Tibial nerve (tissue), 4 donors: Measurements from ENCODE around the gene MSRB1. TPM values are rescaled to one million over a fixed set of nuclear protein-coding genes. Genes with fewer than 3 reads are reported as not detected.

ENCODE experiments used
- DNase-seq, 2 donors: peaks; one replicate each; pipeline ENCODE4 v3.0.0-alpha.2; 2019; ENCODE audit warnings: low spot score in 2 of 2
- H3K27ac ChIP-seq, 4 donors: fragments of 200-600 bp; sonication (generic) in 3 of 4; one replicate each; pipeline ENCODE4 v1.5.1; 2017 to 2019; ENCODE audit warnings: mild to moderate bottlenecking in 1 of 4
- H3K27me3 ChIP-seq, 2 donors: fragments of 200-600 bp; sonication (generic) in 1 of 2; one replicate each; pipeline versions ENCODE4 v1.5.1 to v1.6.0; 2017 to 2019
- H3K36me3 ChIP-seq, 3 donors: fragments of 200-600 bp; sonication (generic); one replicate each; pipeline ENCODE4 v1.5.1; 2018 to 2019
- H3K4me1 ChIP-seq, 4 donors: fragments of 200-600 bp; sonication (generic) in 3 of 4; one replicate each; pipeline ENCODE4 v1.5.1; 2017 to 2019
- H3K4me3 ChIP-seq, 4 donors: fragments of 200-600 bp; sonication (generic) in 3 of 4; one replicate each; pipeline ENCODE4 v1.5.1; 2017 to 2019; ENCODE audit warnings: mild to moderate bottlenecking in 1 of 4, moderate library complexity in 1 of 4
- H3K9me3 ChIP-seq, 4 donors: fragments of 200-600 bp; sonication (generic) in 3 of 4; one replicate each; pipeline ENCODE4 v1.5.1; 2017 to 2019
- EP300 ChIP-seq, 2 donors: sonication (generic); formaldehyde crosslinking; IDR thresholded peaks; one replicate each; pipeline ENCODE4 v1.6.1; 2017; ENCODE audit warnings: antibody characterized with exemption in 2 of 2, mild to moderate bottlenecking in 1 of 2
- POLR2A ChIP-seq, 2 donors: fragments of 450-650 bp; IDR thresholded peaks; one replicate each; pipeline ENCODE4 v1.6.1; 2017; ENCODE audit warnings: antibody characterized with exemption in 2 of 2, mild to moderate bottlenecking in 2 of 2, moderate library complexity in 2 of 2
- WGBS, 2 donors: methylation state at CpG; one replicate each; pipeline ENCODE4 v1.1.5; 2018; 5-methylcytosine and 5-hydroxymethylcytosine counted together
- total RNA-seq, 4 donors: library from RNA; depleted of rRNA; stranded (reverse); fragments of >200 nt; gene quantifications; one replicate each; pipeline ENCODE4 v1.1.0, GENCODE V29; 2016
- TF ChIP-seq, protein P1 (sequence below), 5 experiments: fragments of 200-600 bp in 3 of 5; fragments of 450-650 bp in 2 of 5; sonication (generic) in 3 of 5; IDR thresholded peaks; one replicate each; pipeline ENCODE4 v1.5.1; 2016 to 2019; ENCODE audit warnings: antibody characterized with exemption in 5 of 5, mild to moderate bottlenecking in 3 of 5, moderate library complexity in 2 of 5

The MSRB1 gene
- total RNA-seq, 4 donors from 2014 or later: 22.5 to 46.1 (median 30.3) TPM

DNA sequence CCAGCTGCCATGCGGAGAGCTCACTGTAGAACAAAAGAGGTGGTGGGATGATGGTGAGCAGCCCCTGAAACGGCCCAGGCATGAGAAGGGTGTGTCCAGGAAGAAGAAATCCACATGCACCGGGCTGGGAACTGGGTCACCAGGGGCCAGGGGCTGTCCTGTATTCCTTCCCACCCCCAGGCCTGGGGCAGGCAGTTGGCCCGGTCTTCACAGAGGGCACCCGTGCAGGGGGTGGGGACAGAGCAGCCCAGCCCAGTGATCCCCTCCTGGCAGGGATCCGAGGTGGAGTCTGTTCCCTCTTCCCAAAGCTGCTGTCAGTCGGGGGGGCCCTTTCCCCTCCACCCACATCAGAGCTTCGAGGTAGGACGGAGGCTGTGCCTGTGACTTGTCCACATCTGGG is 34.0 kb downstream of the MSRB1 start:
- peaks cover 0 to 71% of the 10 kb centered on the region in 2 donors for H3K27me3 ChIP-seq
- 56 to 63% methylated on average over 8 to 9 of the region's 9 CpGs for WGBS, 2 donors
- H3K9me3 ChIP-seq: no peaks in the 10 kb centered on the region
- TF ChIP-seq POLR2A (IDR thresholded peaks at IDR 0.05) (no peak), EP300 (IDR thresholded peaks at IDR 0.05) (no peak)
- TF ChIP-seq, protein P1, sequence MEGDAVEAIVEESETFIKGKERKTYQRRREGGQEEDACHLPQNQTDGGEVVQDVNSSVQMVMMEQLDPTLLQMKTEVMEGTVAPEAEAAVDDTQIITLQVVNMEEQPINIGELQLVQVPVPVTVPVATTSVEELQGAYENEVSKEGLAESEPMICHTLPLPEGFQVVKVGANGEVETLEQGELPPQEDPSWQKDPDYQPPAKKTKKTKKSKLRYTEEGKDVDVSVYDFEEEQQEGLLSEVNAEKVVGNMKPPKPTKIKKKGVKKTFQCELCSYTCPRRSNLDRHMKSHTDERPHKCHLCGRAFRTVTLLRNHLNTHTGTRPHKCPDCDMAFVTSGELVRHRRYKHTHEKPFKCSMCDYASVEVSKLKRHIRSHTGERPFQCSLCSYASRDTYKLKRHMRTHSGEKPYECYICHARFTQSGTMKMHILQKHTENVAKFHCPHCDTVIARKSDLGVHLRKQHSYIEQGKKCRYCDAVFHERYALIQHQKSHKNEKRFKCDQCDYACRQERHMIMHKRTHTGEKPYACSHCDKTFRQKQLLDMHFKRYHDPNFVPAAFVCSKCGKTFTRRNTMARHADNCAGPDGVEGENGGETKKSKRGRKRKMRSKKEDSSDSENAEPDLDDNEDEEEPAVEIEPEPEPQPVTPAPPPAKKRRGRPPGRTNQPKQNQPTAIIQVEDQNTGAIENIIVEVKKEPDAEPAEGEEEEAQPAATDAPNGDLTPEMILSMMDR (IDR thresholded peaks at IDR 0.05): no peak
- H3K27ac ChIP-seq: no peak overlapping the region
- peaks cover 0 to 4% (median 0%) of the 10 kb centered on the region in 4 donors for H3K4me1 ChIP-seq
- H3K36me3 ChIP-seq: no peaks in the 10 kb centered on the region
- no peak overlapping the region for H3K4me3 ChIP-seq
- no peak for DNase-seq

DNA sequence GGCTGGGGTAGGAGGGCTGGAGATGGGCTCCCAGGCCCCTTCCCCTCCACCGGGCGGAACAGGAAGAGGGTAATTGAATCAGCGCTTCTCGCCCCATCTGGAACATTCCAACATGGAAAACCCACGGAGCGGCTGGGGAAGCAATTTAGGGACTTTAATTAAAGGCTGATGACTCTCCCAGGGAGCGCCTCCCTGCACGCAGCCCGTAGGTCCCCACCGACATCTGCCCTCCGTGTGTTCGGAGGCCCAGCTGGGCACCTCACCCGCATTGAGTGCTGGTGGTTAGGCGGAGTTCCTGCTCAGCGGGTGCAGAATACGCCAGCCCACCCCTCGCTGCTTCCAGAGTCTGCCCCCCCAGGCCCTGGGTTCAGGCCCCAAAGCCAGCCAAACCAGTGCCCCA is 34.8 kb downstream of the MSRB1 start:
- Histone ChIP-seq H3K9me3 (no peaks in the 10 kb centered on the region), H3K4me1 (peaks cover 0 to 4% (median 0%) of the 10 kb centered on the region in 4 donors), H3K4me3 (no peak overlapping the region), H3K27ac (no peak overlapping the region), H3K27me3 (peaks cover 0 to 70% of the 10 kb centered on the region in 2 donors), H3K36me3 (no peaks in the 10 kb centered on the region)
- no peak for DNase-seq
- 35 to 47% methylated on average over 16 to 17 of the region's 17 CpGs for WGBS, 2 donors
- TF ChIP-seq EP300 (IDR thresholded peaks at IDR 0.05) (no peak), POLR2A (IDR thresholded peaks at IDR 0.05) (no peak)
- TF ChIP-seq, protein P1 (IDR thresholded peaks at IDR 0.05): no peak

DNA sequence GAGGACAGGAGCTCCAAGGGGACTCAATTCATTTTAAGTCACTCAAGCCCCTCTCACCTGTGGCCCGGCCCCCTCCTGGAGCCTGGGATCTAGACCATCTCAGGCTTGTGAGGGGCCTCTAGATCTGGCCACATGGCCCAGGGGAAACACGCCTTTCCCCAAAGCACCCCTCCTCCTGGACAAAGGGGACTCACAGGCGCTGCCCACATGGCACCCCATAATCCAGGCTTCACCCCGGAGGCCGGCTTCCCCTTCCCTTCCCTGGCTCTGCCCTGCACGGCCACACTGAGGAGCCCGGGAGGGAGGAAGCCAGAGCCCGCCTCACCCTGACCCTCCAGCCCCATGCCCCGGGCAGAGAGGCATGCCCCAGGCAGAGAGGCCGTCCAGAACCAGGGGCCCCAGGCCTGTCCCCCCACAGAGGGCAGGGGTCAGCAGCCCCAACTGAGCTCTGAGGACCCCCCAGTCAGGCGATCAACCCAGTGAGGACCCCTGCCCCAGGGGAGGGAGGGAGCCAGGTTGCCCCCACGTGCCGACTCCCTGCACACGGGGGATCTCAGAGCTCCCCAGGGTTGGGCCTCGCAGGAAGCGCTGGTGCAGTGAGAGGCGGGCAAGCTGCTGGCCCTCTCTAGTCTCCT is 35.7 kb downstream of the MSRB1 start:
- H3K27me3 ChIP-seq: peaks cover 0 to 67% of the 10 kb centered on the region in 2 donors
- no peaks in the 10 kb centered on the region for H3K9me3 ChIP-seq
- H3K4me3 ChIP-seq: no peak overlapping the region
- no peak for DNase-seq
- 42 to 70% methylated on average over 11 to 14 of the region's 17 CpGs for WGBS, 2 donors
- no peaks in the 10 kb centered on the region for H3K36me3 ChIP-seq
- no peak for TF ChIP-seq POLR2A (IDR thresholded peaks at IDR 0.05)
- TF ChIP-seq, protein P1 (IDR thresholded peaks at IDR 0.05): no peak
- TF ChIP-seq EP300 (IDR thresholded peaks at IDR 0.05): no peak
- H3K4me1 ChIP-seq: peaks cover 0 to 4% (median 0%) of the 10 kb centered on the region in 4 donors
- no peak overlapping the region for H3K27ac ChIP-seq

DNA sequence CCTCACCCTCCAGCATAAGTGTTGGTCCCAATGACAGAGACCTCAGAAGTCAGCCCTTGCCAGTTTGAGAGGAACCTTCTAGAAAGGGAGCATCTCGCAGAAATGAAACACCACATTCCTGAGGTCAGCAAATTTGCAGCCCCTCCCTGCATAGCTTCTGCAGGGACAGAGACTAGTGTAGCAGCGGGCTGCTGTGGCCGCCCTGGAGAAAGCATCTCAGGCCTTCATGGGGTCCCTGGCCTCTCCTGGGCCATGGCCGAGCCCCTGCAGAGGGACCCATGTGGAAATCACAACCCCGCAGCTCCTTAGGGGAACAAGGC is 36.2 kb downstream of the MSRB1 start:
- TF ChIP-seq POLR2A (IDR thresholded peaks at IDR 0.05): no peak
- TF ChIP-seq, protein P1 (IDR thresholded peaks at IDR 0.05): no peak
- TF ChIP-seq EP300 (IDR thresholded peaks at IDR 0.05): no peak
- Histone ChIP-seq H3K27me3 (peaks cover 0 to 67% of the 10 kb centered on the region in 2 donors), H3K27ac (no peak overlapping the region), H3K9me3 (no peaks in the 10 kb centered on the region), H3K36me3 (no peaks in the 10 kb centered on the region), H3K4me1 (peaks cover 0 to 4% (median 0%) of the 10 kb centered on the region in 4 donors), H3K4me3 (no peak overlapping the region)
- 49 to 69% methylated on average over 3 to 4 of the region's 5 CpGs for whole genome bisulfite sequencing, 2 donors
- DNase-seq: no peak

DNA sequence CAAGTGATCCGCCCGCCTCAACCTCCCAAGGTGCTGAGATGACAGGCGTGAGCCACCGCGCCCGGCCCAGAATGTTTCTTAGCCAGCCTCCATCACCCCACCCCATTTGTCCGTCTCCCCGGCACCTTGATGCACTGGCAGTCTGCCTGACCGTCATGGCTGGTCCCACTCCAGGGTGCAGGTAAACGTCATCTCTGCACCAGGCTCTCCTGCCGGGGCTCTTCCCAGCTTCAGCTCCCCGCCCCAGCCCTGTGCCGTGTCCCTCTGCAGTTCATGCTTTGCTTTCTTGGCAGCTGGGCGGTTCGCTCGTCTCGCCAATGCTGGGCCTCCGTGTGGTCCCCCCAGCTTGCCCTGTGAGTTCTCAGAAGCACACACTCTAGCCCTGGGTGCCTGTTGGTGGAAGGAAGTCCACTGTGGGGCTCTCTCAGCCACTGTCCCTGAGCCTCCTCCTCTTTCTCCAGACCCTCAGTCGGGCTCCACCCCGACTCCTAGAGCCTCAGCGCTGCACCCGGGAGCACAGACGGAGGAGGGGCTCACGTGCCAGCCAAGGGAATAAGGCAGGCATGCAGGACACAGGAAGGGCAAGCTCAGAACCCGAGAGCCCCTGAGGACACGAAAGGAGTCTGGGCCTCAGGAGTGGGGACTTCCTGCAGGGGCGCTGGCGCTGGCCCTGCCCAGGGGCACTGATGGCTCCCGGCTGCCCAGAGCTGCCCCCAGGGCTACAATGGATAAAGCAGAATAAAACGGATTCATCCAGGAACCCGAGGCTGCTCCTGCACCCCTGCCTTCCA is 36.7 kb downstream of the MSRB1 start:
- no peak overlapping the region for H3K4me3 ChIP-seq
- DNase-seq: no peak
- 44 to 53% methylated on average over 18 to 27 of the region's 31 CpGs for WGBS, 2 donors
- TF ChIP-seq EP300 (IDR thresholded peaks at IDR 0.05): no peak
- TF ChIP-seq, protein P1 (IDR thresholded peaks at IDR 0.05): no peak
- no peak for TF ChIP-seq POLR2A (IDR thresholded peaks at IDR 0.05)
- no peaks in the 10 kb centered on the region for H3K36me3 ChIP-seq
- H3K9me3 ChIP-seq: no peaks in the 10 kb centered on the region
- H3K4me1 ChIP-seq: peaks cover 0 to 4% (median 0%) of the 10 kb centered on the region in 4 donors
- H3K27me3 ChIP-seq: peaks cover 0 to 67% of the 10 kb centered on the region in 2 donors
- no peak overlapping the region for H3K27ac ChIP-seq
